CD14-positive monocyte (primary cell): ENCODE measurements around the gene DOCK3. TPM values are rescaled to one million over a fixed set of nuclear protein-coding genes. Genes with fewer than 3 reads are reported as not detected.

Source experiments
- DNase-seq, 3 donors: peaks; one replicate each; pipeline ENCODE4 v3.0.0-alpha.2; 2011 to 2022
- H2AFZ ChIP-seq: 2 replicates; pipeline ENCODE4 v1.6.0; 2012; ENCODE audit warnings: mild to moderate bottlenecking, low read depth, low read length, inconsistent platforms; ENCODE audit not compliant: insufficient read depth, poor library complexity, severe bottlenecking
- H3K27ac ChIP-seq, 2 donors: 1 replicate in 1 of 2; 2 replicates in 1 of 2; pipeline ENCODE4 v1.5.1; 2012 to 2013; ENCODE audit warnings: low read length in 2 of 2, control low read depth in 1 of 2, inconsistent platforms in 1 of 2, low read depth in 1 of 2, mild to moderate bottlenecking in 1 of 2
- H3K27me3 ChIP-seq, 2 donors: one replicate each; pipeline versions ENCODE4 v1.6.0 to v1.6.1; 2011 to 2013; ENCODE audit warnings: low read length in 2 of 2; ENCODE audit not compliant: control insufficient read depth in 2 of 2, insufficient read depth in 2 of 2
- H3K36me3 ChIP-seq, 2 donors: replicated peaks in 1 of 2; 1 replicate in 1 of 2; 2 replicates in 1 of 2; pipeline versions ENCODE4 v1.5.1 to v1.6.1; 2012 to 2013; ENCODE audit warnings: low read length in 2 of 2, control low read depth in 1 of 2, inconsistent platforms in 1 of 2, mild to moderate bottlenecking in 1 of 2; ENCODE audit not compliant: insufficient read depth in 2 of 2, control insufficient read depth in 1 of 2
- H3K4me1 ChIP-seq, 2 donors: 1 replicate in 1 of 2; 2 replicates in 1 of 2; pipeline versions ENCODE4 v1.5.1 to v1.6.1; 2012 to 2013; ENCODE audit warnings: low read length in 2 of 2, control low read depth in 1 of 2, inconsistent platforms in 1 of 2, mild to moderate bottlenecking in 1 of 2, moderate library complexity in 1 of 2; ENCODE audit not compliant: insufficient read depth in 2 of 2, control insufficient read depth in 1 of 2
- H3K4me2 ChIP-seq: replicated peaks from 2 replicates; pipeline ENCODE3; 2012; ENCODE audit warnings: low read length, moderate library complexity, mild to moderate bottlenecking; ENCODE audit not compliant: poor library complexity, severe bottlenecking; ENCODE audit errors: extremely low read depth
- H3K4me3 ChIP-seq, 3 experiments: fragments of 200-600 bp in 1 of 3; sonication (generic) in 1 of 3; replicated peaks in 1 of 3; 1 replicate in 2 of 3; 2 replicates in 1 of 3; pipeline ENCODE4 v1.5.1; 2011 to 2013; ENCODE audit warnings: low read length in 3 of 3, mild to moderate bottlenecking in 3 of 3, control low read depth in 2 of 3, low read depth in 2 of 3, inconsistent platforms in 1 of 3, moderate library complexity in 1 of 3
- H3K79me2 ChIP-seq: 2 replicates; pipeline ENCODE4 v1.6.0; 2012; ENCODE audit warnings: mild to moderate bottlenecking, control low read depth, inconsistent platforms, low read length, moderate library complexity; ENCODE audit not compliant: insufficient read depth
- H3K9ac ChIP-seq: 2 replicates; pipeline ENCODE4 v1.6.0; 2017; ENCODE audit warnings: low read length, mild to moderate bottlenecking; ENCODE audit not compliant: insufficient read depth, poor library complexity, severe bottlenecking
- H3K9me3 ChIP-seq, 2 donors: replicated peaks in 1 of 2; 1 replicate in 1 of 2; 2 replicates in 1 of 2; pipeline versions ENCODE4 v1.5.1 to v1.6.1; 2012 to 2013; ENCODE audit warnings: low read length in 2 of 2, control low read depth in 1 of 2; ENCODE audit not compliant: control insufficient read depth in 1 of 2, insufficient read depth in 1 of 2
- H4K20me1 ChIP-seq: 2 replicates; pipeline ENCODE4 v1.6.0; 2012; ENCODE audit warnings: mild to moderate bottlenecking, low read length, control low read depth, moderate library complexity; ENCODE audit not compliant: insufficient read depth
- H3K27ac Mint-ChIP-seq, 7 donors: one replicate each; pipeline ENCODE4 v1.8.0; 2020; ENCODE audit warnings: mild to moderate bottlenecking in 7 of 7, mixed read lengths in 7 of 7, moderate library complexity in 6 of 7, inconsistent platforms in 2 of 7
- H3K27me3 Mint-ChIP-seq, 3 donors: one replicate each; pipeline ENCODE4 v1.8.0; 2021 to 2022; ENCODE audit warnings: low read depth in 3 of 3, mild to moderate bottlenecking in 3 of 3, mixed read lengths in 3 of 3, moderate library complexity in 3 of 3, inconsistent platforms in 1 of 3
- H3K36me3 Mint-ChIP-seq, 2 donors: one replicate each; pipeline ENCODE4 v1.8.0; 2020; ENCODE audit warnings: mixed read lengths in 2 of 2, inconsistent platforms in 1 of 2, mild to moderate bottlenecking in 1 of 2
- H3K4me1 Mint-ChIP-seq: one replicate; pipeline ENCODE4 v1.8.0; 2020; ENCODE audit warnings: mild to moderate bottlenecking, mixed read lengths
- H3K4me3 Mint-ChIP-seq, 2 donors: one replicate each; pipeline ENCODE4 v1.8.0; 2020; ENCODE audit warnings: mild to moderate bottlenecking in 2 of 2, mixed read lengths in 2 of 2, moderate library complexity in 1 of 2
- H3K9me3 Mint-ChIP-seq, 7 donors: one replicate each; pipeline ENCODE4 v1.8.0; 2020 to 2022; ENCODE audit warnings: mixed read lengths in 7 of 7, mild to moderate bottlenecking in 6 of 7, moderate library complexity in 6 of 7, inconsistent platforms in 2 of 7
- CTCF ChIP-seq: fragments of 200-600 bp; IDR thresholded peaks from one replicate; pipeline ENCODE4 v1.8.0; 2022; ENCODE audit warnings: antibody characterized with exemption, mild to moderate bottlenecking
- WGBS: methylation state at CpG from one replicate; pipeline ENCODE4 v1.1.5; 2013; ENCODE audit warnings: missing lambda C conversion rate; ENCODE audit not compliant: insufficient coverage; 5-methylcytosine and 5-hydroxymethylcytosine counted together
- intact Hi-C, 2 donors: fragments of 100-400 bp; cut with micrococcal nuclease; formaldehyde crosslinking; loops; one replicate each; pipeline versions ENCODE4 v1.15.0 to v1.15.1; 2023
- polyA plus RNA-seq, 3 donors: library from polyadenylated mRNA; depleted of rRNA in 1 of 3; unstranded in 2 of 3; stranded (reverse) in 1 of 3; fragments of 300-500 nt in 2 of 3; fragments of >200 nt in 1 of 3; fragmentation: Illumina TruSeq in 2 of 3; gene quantifications; 1 replicate in 2 of 3; 2 replicates in 1 of 3; pipeline ENCODE4 v1.2.3, GENCODE V29; 2012 to 2021

DOCK3 gene
- polyA plus RNA-seq, 3 donors, result 0.03 TPM; not detected in 1

GRCh38 chr3:51391566-51392354 lies 717.0 kb downstream of the DOCK3 start:
- Histone ChIP-seq H3K9ac (peak overlapping the region; percentile 82), H3K27me3 (no peaks in the 10 kb centered on the region), H3K27ac (peak overlapping the region; percentile 41 to 65), H3K79me2 (peaks cover 76% of the 10 kb centered on the region), H3K4me1 (peaks cover 32 to 44% of the 10 kb centered on the region in 2 donors), H3K4me3 (peak overlapping the region; percentile 52 to 74 (median 62)), H4K20me1 (peaks cover 75% of the 10 kb centered on the region), H3K36me3 (peaks cover 52 to 61% of the 10 kb centered on the region in 2 donors), H3K4me2 (peak overlapping the region; percentile 80), H3K9me3 (no peaks in the 10 kb centered on the region), H2AFZ (peak overlapping the region; percentile 42)
- intact Hi-C loops, result loop anchor here (2.0 to 10.0 kb wide), 3 partner anchors 106 to 1037 kb away; partner anchors contain the start of genes CYB561D2 (in 1 of the 2), NPRL2 (in 1 of the 2), TEX264 (in 1 of the 2) and TMEM115 (in 1 of the 2)
- peak overlapping the region; percentile 79 to 84 for H3K4me3 Mint-ChIP-seq
- no peaks in the 10 kb centered on the region for H3K27me3 Mint-ChIP-seq
- H3K9me3 Mint-ChIP-seq, result peaks cover 0 to 3% (median 0%) of the 10 kb centered on the region in 7 donors
- H3K4me1 Mint-ChIP-seq, result peaks cover 58% of the 10 kb centered on the region
- H3K36me3 Mint-ChIP-seq, result peaks cover 53 to 66% of the 10 kb centered on the region in 2 donors
- 18% methylated on average over 111 of the region's 115 CpGs for WGBS
- peak in 1 of 3 donors; percentile 37 for DNase-seq
- TF ChIP-seq CTCF, result no peak
- H3K27ac Mint-ChIP-seq, result peak overlapping the region; percentile 73 to 89 (median 83)

DNA sequence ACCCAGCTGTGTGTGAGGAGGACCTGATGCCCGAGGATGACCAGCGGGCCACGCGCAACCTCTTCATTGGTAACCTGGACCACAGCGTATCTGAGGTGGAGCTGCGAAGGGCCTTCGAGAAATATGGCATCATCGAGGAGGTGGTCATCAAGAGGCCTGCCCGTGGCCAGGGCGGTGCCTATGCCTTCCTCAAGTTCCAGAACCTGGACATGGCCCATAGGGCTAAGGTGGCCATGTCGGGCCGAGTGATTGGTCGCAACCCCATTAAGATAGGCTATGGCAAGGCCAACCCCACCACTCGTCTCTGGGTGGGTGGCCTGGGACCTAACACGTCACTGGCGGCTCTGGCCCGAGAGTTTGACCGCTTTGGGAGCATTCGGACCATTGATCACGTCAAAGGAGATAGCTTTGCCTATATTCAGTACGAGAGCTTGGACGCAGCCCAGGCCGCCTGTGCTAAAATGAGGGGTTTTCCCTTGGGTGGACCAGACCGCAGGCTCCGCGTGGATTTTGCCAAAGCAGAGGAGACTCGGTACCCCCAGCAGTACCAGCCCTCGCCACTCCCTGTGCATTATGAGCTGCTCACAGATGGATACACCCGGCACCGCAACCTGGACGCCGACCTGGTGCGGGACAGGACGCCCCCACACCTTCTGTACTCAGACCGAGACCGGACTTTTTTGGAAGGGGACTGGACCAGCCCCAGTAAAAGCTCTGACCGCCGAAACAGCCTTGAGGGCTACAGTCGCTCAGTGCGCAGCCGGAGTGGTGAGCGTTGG lies 717.8 kb downstream of the DOCK3 start:
- Histone ChIP-seq H3K27ac (peak overlapping the region in 1 of 2 donors; percentile 65), H3K9me3 (no peaks in the 10 kb centered on the region), H3K36me3 (peaks cover 60 to 65% of the 10 kb centered on the region in 2 donors), H3K4me1 (peaks cover 24 to 36% of the 10 kb centered on the region in 2 donors), H3K4me2 (peak overlapping the region; percentile 80), H4K20me1 (peaks cover 70% of the 10 kb centered on the region), H3K79me2 (peaks cover 70% of the 10 kb centered on the region), H3K4me3 (peak overlapping the region in 1 of 3 experiments; percentile 74), H3K27me3 (no peaks in the 10 kb centered on the region), H2AFZ (no peak overlapping the region), H3K9ac (peak overlapping the region; percentile 82)
- WGBS, result 97% methylated on average over 42 of the region's 42 CpGs
- TF ChIP-seq CTCF, result no peak
- Mint-ChIP-seq H3K4me1 (peaks cover 50% of the 10 kb centered on the region), H3K4me3 (peak overlapping the region; percentile 48 to 67), H3K27ac (peak overlapping the region in 6 of 7 donors; percentile 35 to 79 (median 52)), H3K9me3 (peaks cover 0 to 3% (median 0%) of the 10 kb centered on the region in 7 donors), H3K36me3 (peaks cover 58 to 72% of the 10 kb centered on the region in 2 donors), H3K27me3 (no peaks in the 10 kb centered on the region)
- intact Hi-C loops, result loop anchor here (5.0 to 10.0 kb wide), 2 partner anchors 105 to 1038 kb away; partner anchors contain the start of genes CYB561D2 (in 1 of the 2), NPRL2 (in 1 of the 2) and TMEM115 (in 1 of the 2)
- no peak for DNase-seq
